Activated effector memory CD4-positive, alpha-beta T cell treated with anti-CD3 and anti-CD28 coated beads, Interleukin-2, amount 50 U/mL, for 16 hours (primary cell): ENCODE measurements around the gene FNDC8.
"Not testable (repeated sequence)": the region's sequence is repeated elsewhere in the genome, so short reads cannot be mapped to it uniquely, and the experiment has no call there.

Experiments
- DNase-seq: peaks from one replicate; pipeline ENCODE4 v3.0.0-alpha.2; 2020

The FNDC8 gene

DNA sequence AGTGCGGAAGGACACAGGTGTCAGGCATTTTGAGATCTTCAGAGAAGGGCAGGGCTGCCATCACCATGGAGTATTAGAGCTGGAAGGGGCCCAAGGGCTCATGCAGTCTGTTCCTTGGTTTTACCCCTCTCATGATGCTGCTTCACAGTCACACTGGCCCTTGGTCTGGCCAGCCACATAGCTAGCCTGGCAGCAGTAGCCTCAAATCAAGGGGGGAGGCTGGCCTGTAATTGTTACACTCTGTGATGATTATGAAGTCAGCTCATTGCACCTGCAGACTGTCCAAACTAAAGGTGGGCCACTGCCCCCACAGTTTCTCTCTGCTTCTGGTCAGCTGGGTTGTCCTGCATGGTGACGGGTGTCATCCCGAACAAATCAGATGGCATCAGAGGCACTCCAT is at the start of gene FNDC8:
Gene FNDC8 (plus strand): TSS at position 301 of the 400 bp plus-strand sequence. CDS start 79 bp downstream, at position 380.
- no peak for DNase-seq

DNA sequence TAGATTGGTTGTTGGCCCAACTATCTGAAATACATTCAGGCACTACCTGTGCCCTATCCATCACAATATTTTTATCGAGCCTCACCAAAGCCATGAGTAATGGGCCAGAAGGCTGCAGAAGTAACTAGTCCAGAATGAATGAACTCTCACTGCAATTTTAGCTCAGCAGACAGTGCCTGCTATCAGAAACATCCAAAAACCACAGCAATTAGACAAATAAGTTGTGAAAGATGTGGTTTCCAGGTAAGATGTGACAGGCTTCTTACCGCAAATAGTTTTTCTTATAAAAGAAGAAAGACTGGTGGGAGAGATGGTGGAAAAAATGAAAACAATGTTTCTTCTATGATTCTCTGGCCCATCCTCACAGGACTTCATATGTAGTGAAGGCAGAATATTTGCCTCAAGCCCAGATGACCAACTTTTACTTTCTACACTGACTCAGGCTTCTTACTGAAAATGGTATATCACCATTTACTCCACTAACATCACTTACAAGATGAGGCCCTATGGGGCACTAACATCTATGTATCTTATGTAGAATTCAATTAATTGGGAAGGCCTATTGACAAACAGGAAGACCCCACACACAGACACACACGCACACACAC is 48.1 kb upstream of the FNDC8 start:
- DNase-seq: no peak

DNA sequence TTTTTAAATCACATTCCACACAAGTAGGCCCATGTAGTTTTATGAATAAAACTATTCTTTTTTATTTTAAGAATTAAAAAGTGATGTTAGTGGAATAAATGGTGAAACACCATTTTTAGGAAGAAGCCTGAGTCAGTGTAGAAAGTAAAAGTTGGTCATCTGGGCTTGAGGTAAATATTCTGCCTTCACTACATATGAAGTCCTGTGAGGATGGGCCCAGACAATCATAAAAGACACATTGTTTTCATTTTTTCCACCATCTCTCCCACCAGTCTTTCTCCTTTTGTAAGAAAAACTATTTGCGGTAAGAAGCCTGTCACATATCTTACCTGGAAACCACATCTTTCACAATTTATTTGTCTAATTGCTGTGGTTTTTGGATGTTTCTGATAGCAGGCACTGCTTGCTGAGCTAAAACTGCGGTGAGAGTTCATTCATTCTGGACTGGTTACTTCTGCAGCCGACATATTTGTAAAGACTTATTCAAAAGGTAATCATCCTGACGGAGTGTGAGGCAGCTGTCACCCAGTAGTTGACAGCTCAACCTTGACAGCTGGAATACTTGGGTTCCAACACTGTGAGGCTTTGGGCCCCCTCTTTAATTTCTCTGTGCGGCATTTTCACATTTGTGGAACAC is 47.3 kb upstream of the FNDC8 start:
- no peak for DNase-seq

DNA sequence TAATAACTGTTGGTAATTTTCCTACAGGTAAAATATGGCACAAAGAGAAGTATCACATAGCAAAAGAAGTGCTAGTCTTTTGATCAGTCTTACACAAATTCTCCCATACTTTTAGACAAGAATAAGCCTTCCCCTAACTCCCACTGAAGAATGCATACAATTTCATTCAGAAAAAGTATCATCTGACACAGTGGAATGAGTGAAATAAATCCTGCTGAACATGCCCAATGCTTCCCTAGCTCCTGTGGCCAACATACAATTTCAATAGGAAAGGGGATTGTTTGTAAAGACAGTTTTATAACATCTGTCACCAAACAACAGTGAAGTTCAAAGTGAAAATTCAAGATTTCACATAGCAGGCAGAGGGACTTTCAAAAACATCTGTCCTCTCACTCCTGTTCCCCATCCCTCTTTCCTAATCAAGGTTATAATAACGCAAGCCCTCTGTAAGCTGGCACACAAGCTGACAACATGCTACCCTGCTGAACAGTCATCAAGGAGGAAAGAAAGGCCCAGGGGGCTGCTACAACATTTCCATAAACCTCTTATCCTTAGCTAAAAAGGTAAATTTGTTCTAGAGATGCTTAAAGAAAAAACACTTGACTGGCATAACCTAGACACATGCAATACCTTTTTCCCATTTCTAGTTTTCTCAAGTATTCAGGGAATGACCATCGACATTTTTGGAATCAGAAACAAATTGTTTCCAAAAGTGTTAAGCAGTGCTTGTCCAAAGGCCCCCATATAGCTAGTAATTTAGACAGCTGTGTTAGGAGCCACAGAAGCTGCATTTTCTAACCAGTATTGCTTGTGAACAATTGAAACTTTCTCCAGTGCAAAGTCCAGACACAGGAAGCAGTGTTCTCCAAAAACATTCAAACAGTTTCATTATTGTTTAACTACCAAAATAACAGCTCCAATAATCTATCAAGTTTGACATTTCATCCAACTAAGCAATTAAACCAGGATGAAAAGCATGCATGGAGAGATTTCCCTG is 46.4 kb upstream of the FNDC8 start:
- DNase-seq: no peak

DNA sequence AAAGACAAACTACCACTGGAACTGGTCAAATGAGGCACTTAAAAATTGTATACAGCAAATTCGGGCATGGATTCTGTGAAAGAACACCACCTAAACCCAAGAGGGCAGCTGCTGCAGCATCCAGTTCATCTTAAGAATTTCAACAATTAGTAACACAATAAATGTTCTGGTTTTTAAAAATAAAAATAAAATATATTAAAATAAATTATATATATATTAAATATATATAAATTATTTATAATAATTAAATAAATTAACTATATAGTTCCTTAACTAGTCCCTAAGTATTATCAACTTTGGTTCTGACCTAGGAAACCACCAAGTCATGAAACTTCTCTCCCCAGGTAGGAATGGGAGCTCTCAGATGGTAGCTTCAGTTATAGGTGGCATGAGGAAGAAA is 44.5 kb upstream of the FNDC8 start:
- DNase-seq: no peak

DNA sequence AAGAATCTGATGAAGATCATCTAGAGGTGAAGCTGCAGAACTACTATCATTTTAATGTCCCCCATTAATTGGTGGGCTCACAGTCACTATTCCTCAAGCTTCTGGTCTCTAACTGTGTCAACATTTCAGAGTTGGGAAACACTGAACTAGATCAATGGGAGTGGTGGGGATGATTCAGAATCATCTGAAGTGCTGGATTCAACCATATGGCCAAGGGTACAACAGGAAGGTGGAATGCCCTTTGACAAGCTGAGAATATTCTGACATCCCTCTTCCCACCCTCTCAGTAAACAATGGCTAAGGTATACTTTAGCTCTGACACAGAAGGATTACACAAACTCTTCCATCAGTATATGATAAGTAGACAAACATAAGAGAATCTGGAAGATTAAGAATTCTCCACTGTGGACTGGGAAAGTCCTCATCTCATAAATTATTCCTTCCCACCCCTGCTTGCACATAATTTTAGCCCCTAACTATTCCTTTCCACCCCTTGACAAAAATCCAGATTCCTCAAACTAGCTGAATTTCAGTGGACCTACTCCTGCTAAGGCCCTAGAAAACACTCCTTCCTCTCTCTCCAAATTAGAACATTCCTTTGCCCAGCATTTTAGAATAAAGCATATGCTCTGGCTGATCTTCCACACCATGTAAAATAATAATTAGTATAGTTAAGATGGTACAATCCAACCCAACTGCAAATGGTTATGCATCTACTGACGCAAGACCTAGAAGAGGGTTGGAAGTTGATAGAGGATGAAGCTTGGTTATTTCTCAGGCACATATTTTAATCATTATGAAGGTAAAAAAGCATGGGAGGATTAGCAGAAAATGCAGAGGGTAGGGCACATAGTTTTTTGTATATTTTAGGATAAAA is 41.6 kb upstream of the FNDC8 start:
- no peak for DNase-seq

DNA sequence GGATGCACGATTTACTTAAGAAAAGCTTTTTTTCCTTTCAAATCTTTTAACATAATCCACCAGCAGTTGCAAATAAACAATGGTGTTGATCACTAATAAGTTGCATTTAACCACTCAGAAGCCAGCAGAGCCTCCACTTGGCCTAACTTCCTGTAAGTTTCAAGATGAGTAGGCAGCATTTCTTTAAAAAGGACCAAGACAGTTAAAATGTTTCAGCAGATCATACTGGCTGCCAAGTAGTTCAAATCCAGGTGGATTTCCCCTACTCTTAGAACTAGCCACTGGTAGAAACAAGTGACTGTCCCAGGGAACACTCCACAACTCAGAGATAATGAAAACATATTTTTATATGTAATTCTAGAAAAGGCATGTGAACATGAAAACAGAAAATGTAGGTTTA is 40.9 kb upstream of the FNDC8 start:
- DNase-seq: no peak

DNA sequence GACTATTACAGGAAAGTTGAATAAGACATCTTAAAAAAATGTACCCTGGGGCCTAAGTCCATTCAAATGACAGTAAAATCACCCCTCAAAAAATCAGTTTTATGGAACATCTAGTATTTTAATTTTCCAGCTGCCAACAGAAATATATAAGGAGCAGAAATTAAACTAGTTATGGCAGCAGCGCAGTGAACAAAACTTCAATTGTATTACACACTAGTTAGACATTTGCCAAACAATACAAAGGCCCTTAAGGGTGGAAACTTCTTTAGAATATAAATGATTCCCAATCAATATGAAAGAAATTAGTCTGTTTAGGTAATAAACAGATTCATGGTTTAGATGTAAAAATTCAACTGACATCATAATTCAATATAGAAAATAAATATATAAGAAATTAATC is 39.8 kb upstream of the FNDC8 start:
- no peak for DNase-seq

DNA sequence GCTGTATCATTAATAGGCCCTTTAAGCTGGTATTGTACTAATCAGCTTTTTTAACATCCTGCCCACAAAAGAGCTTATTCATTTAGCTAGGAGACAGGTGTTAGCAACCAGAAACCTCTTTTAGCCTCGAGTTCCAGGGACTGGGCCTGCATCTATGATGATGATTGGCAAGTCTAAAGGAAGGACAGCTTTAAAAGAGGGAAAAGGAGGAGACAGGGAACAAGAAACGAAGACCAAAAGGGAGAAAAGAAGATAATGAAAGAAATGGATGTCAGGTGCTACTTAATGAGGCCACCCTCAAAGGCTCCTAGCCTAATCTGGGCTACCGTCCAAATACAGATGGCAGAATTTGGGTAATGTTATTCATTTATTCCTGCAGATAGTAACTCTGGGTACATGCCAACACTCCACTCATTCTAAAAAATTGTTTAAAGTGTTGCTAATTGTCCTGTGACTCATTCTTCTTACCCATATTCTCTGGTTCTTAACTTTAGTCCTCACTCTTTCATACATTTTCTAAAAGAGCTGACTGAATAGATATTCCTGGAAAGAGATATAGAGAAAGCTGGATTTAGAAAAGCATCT is 39.2 kb upstream of the FNDC8 start:
- no peak for DNase-seq

DNA sequence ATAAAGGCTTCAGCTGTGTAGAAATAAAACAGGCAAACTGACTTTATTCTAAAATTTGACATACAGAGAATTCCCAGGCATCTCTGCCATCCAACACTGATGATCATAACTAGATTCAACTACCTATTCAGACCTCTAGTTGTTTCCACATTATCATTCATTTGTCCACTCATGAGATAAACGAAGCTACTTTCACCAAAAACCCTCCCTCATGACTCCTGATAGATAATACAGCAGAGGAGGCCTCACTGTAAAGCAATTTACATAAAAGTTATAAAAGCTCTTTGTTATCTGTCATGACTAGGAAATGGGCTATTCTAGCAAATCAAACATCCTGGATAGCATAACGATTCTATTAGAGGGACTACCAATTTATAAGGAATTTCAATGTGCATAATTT is 38.3 kb upstream of the FNDC8 start:
- DNase-seq: no peak

DNA sequence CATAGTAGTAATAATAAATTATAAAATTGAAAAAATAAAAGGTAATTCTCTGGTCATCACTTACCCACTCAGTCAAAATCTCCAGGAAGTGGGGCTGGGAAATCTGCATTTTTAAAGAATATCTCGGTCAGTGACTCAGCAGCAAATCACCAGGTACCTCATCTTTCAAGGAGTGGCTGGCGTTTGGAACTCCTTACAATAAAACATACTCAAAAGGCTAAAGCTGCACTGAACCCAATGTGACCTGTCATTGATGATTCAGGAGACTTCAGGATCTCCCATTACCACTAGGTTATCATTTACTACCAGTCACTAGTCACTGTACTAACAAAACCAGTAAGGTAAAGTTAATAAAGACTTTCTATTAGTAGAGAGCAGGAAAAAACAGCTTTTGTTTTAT is 36.4 kb upstream of the FNDC8 start:
- no peak for DNase-seq

DNA sequence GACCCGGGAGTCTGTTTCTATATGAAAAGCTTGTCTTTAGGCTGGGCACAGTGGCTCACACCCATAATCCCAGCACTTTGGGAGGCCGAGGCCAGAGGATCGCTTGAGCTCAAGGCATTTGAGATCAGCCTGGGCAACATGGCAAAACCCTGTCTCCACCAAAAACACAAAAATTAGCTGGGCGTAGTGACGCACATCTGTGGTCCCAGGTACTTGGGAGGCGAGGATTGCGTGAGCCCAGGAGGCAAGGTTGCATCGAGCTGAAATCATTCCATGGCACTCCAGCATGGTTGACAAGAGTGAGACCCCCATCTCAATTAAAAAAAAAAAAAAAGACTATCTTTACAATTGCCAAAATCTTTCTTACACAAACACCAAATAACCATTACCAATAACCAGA is 35.3 kb upstream of the FNDC8 start:
- DNase-seq: no peak

DNA sequence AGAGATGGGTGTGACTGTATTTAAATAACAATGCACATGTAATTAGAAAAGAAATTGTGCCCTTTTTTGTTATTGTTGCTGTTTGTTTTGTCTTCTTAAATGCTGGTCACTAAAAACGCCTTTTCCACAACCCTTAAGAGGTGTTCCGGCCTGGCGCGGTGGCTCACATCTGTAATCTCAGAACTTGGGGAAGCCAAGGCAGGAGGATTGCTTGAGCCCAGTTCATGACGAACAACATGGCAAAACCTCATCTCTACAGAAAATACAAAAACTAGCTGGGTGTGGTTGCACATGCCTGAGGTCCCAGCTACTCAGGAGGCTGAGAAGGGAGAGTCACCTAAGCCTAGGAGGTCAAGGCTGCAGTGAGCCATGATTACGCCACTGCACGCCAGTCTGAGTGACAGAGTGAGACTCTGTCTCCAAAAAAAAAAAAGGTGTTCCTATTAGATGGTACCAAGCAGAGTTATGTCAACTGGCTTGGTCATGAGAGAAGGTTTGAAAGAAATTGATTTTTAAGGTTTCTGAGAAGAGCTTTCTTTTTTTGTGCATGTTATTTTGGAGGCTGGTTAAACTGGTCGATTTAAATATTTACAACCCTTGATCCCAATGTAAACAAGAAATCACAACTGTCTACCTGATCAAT is 34.4 kb upstream of the FNDC8 start:
- no peak for DNase-seq

DNA sequence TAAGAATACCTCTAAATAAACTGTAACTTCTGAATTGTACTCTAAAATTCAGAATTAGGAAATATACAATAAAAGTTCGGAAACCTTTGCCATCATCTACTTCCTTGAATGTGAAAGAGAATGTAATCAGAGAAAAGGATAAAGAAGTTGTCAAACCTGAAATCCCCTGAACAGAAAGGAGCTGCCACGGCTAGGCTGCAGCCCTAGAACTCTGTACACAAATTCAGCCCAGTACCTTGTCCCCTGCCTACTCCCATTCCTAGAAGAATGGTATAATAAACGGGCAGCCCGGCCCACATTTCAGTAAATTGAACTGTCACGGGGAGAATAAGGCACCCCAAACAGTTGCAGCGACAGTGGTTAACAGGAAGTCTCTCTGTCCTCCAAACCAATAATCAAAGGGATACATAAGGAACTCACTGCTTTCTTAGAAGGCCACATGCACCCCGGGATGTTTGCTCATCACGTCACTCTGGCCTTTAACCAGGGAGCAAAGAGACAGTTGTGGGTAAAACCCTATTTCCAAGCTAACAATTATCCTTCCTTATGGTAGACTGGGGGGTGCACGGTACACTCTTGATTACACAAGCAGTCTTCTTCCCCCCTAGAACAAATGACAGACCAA is 33.6 kb upstream of the FNDC8 start:
- peak; percentile 73 for DNase-seq

DNA sequence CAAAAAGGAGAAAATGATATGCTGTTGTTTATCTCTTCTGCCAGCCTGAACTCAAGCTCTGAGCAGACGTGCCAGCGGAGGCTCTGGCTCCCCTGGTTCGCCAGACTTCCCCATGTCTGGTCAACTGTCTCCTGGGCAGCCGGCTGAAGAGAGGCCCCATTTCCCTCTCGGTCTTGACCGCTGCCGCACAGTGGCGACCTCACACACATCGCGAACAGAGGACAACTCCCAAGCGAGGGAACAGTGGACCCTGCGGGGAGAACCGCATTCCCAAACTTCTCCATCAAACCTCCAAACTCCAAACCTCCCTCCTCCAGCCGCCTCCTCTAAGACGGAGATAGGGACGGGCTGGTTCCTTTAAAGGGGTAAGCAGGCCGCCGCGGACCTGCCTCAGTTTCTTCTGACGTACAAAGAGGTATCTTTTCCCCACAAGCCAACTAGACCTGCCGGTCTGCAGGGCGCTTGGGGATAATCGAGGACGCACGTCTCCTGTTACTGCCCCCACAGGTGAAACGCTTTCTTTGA is 33.0 kb upstream of the FNDC8 start:
- DNase-seq: peak; percentile 76

DNA sequence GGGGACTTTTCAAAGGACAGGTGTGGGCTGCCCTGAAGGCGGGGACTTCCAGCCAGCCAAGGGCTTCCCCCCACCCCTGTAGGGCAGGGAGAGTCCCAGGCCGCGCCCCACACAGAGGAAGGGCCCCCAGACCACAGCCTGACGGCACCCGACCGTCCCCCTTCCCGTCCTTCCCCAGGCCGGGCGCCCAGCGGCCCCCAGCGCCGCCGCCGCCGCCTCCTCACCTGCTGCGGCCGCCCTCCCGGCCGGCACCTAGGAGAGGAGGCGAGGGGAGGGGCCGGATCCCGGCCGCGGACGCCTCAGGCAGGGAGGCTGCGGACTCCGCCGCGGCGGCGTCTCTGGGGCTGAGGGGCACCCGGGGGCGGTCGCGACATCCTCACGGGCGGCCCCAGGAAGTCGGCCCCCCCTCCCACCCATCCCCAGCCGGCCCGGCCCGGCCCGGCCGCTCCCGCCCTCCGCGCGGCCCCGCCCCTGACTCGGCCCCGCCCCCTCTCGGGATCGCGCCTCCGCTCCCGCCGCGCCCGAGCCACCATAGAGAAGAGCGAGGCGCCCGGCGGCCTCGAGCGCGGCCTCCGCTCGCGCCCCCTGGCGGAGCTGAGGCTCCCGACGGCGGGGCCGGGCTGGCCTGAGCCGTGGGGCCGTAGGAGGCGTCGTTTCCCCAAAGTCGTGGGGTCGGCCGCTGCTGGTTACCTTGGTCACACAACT is 32.4 kb upstream of the FNDC8 start:
- DNase-seq: peak; percentile 97

DNA sequence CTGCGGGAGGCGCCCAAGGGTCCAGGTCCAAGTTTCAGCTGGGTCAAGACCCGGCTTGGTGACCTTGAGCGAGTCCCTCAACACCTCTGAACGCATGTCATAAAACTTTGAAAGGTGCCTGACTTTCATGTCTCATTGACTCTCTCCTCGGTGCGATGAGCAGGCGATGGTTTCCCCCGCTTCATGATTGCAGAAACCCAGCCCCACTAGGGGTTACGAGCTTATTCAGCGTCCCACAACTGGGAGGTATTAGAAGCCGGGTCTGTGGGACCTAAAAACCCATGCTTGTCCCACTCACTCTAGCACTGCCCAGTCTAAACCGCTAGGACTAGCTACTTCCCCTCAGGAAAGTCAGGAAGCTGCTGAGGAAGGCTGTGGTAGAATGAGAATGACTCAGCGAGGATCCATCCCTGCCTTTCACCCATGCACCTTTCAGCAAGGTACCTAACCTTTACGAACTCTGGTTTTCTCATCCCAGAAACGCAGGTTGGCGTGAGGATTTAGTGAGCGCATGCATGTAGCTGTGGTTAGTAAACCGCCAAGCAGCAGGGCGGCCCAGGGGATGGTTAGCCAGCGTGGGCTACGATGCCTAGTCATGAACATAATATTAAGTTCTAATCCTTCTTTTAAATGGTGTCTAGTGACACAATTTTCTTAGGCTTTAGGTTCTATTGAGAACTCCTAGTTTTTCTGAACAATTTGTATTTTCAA is 31.7 kb upstream of the FNDC8 start:
- DNase-seq: peak; percentile 78

DNA sequence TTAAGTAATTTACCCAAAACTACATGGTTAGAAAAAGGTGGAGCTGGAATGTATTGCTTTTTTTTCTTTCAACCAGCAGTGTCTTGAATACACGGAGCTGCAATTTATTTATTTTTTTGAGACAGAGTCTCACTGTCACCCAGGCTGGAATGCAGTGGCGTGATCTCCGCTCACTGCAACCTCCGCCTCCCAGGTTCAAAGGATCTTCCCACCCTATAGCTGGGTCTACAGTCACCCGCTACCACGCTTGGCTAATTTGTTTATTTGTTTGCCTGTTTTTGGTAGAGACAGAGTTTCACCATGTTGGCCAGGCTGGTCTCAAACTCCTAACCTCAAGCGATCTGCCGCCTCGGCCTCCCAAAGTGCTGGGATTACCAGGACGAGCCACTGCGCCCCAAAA is 30.7 kb upstream of the FNDC8 start:
- DNase-seq: not testable (repeated sequence)

DNA sequence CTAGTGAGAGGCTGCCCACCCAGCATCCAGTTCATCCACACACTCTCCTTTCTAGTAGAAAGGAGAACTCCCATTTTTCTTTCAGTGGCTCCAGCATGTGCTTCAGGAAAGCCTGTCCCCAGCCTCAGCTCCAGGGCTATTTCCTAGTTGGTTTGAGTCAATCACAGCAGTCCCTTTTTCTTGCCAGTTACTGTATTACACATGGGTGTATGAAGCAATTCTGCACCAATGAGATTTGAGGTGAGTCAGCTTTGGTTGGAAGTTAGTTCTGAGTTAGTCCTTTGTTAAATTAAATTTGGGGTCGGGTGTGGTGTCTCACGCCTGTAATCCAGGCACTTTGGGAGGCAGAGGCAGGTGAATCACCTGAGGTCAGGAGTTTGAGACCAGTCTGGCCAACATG is 26.5 kb upstream of the FNDC8 start:
- no peak for DNase-seq

DNA sequence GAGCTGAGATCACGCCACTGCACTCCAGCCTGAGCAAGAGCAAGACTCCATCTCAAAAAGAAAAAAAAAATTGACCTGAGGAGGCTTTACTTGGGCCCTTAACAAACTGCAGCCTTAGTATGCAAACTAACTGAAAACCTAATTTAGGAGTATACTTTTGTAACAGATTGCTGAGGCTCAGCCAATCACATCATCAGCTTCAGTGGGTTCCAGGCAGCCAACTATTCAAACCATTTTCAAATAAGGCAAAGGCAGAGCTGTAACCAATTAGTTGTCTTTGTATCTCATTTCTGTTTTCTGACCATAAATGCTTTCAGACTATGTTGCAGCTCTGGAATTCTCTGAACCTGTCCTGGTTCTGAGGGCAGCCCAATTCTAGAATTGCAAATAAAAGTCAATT is 25.7 kb upstream of the FNDC8 start:
- no peak for DNase-seq
